ENCODE data around the gene EVI5L.

The EVI5L gene

GRCh38 chr19:7817801-7818200 lies 12.2 kb upstream of the EVI5L start:
- no peak for DNase-seq

- no peak for DNase-seq
These were observed 11.2 kb upstream of the EVI5L start for GRCh38 chr19:7818806-7819205.

- no peak for DNase-seq
These were observed 10.7 kb upstream of the EVI5L start for GRCh38 chr19:7819337-7819736.

GRCh38 chr19:7820588-7820987 lies 9.4 kb upstream of the EVI5L start:
- DNase-seq: no peak

GRCh38 chr19:7822910-7823515 lies 7.0 kb upstream of the EVI5L start:
- DNase-seq: no peak

GRCh38 chr19:7823686-7824301 lies 6.2 kb upstream of the EVI5L start:
- DNase-seq: no peak

GRCh38 chr19:7829166-7829520 lies 875 bp upstream of the EVI5L start:
- no peak for DNase-seq

- DNase-seq: no peak
These were observed 304 bp downstream of the EVI5L start for GRCh38 chr19:7830272-7830771.

GRCh38 chr19:7830823-7831222 lies 805 bp downstream of the EVI5L start:
- DNase-seq: no peak

- no peak for DNase-seq
These were observed 1.4 kb downstream of the EVI5L start for GRCh38 chr19:7831452-7831851.

- DNase-seq: no peak
These were observed 2.0 kb downstream of the EVI5L start for GRCh38 chr19:7832009-7832408.

GRCh38 chr19:7832781-7833180 lies 2.8 kb downstream of the EVI5L start:
- no peak for DNase-seq

- DNase-seq: no peak
These were observed 3.4 kb downstream of the EVI5L start for GRCh38 chr19:7833225-7834099.

- no peak for DNase-seq
These were observed 9.5 kb downstream of the EVI5L start for GRCh38 chr19:7839476-7839875.

GRCh38 chr19:7840629-7841028 lies 10.6 kb downstream of the EVI5L start:
- no peak for DNase-seq

- no peak for DNase-seq
These were observed 12.0 kb downstream of the EVI5L start for GRCh38 chr19:7841751-7842660.

GRCh38 chr19:7842661-7843294 lies 12.8 kb downstream of the EVI5L start:
- DNase-seq: no peak

GRCh38 chr19:7843521-7843920 lies 13.5 kb downstream of the EVI5L start:
- DNase-seq: no peak

- DNase-seq: no peak
These were observed 14.4 kb downstream of the EVI5L start for GRCh38 chr19:7844405-7844804.

- no peak for DNase-seq
These were observed 14.9 kb downstream of the EVI5L start for GRCh38 chr19:7844951-7845350.

GRCh38 chr19:7845390-7846154 lies 15.6 kb downstream of the EVI5L start:
- no peak for DNase-seq

Data from cerebellar nuclear complex (tissue), 1 donor.